Nephron (organoid): ENCODE measurements around the gene LIPA.
A peak's percentile ranks its signal among the peaks of the same experiment; 100 is the strongest.

Experiments
- H3K27ac Mint-ChIP-seq, 3 experiments: 2 replicates each; pipeline ENCODE4 v1.8.0; 2020; ENCODE audit warnings: mixed read lengths in 3 of 3, mild to moderate bottlenecking in 2 of 3, moderate library complexity in 1 of 3
- H3K27me3 Mint-ChIP-seq: 2 replicates; pipeline ENCODE4 v1.8.0; 2021; ENCODE audit warnings: low read depth, mild to moderate bottlenecking, moderate library complexity, mixed read lengths
- H3K36me3 Mint-ChIP-seq: 2 replicates; pipeline ENCODE4 v1.8.0; 2020; ENCODE audit warnings: low read depth, mixed read lengths
- H3K4me1 Mint-ChIP-seq: 2 replicates; pipeline ENCODE4 v1.8.0; 2020; ENCODE audit warnings: mixed read lengths
- H3K4me3 Mint-ChIP-seq, 3 experiments: 2 replicates each; pipeline ENCODE4 v1.8.0; 2020; ENCODE audit warnings: mild to moderate bottlenecking in 3 of 3, mixed read lengths in 3 of 3, moderate library complexity in 2 of 3
- H3K9me3 Mint-ChIP-seq: 2 replicates; pipeline ENCODE4 v1.8.0; 2020; ENCODE audit warnings: mixed read lengths
- TF ChIP-seq, protein P1 (sequence below), 3 experiments: fragments of 200-600 bp; sonication (generic); IDR thresholded peaks; one replicate each; pipeline ENCODE4 v1.5.0; 2021; ENCODE audit warnings: antibody characterized with exemption in 3 of 3; ENCODE audit not compliant: unreplicated experiment in 3 of 3

Gene LIPA

GRCh38 chr10:89207801-89208551, 43.6 kb downstream of the LIPA start:
- no peak overlapping the region for H3K27ac Mint-ChIP-seq
- TF ChIP-seq, protein P1, sequence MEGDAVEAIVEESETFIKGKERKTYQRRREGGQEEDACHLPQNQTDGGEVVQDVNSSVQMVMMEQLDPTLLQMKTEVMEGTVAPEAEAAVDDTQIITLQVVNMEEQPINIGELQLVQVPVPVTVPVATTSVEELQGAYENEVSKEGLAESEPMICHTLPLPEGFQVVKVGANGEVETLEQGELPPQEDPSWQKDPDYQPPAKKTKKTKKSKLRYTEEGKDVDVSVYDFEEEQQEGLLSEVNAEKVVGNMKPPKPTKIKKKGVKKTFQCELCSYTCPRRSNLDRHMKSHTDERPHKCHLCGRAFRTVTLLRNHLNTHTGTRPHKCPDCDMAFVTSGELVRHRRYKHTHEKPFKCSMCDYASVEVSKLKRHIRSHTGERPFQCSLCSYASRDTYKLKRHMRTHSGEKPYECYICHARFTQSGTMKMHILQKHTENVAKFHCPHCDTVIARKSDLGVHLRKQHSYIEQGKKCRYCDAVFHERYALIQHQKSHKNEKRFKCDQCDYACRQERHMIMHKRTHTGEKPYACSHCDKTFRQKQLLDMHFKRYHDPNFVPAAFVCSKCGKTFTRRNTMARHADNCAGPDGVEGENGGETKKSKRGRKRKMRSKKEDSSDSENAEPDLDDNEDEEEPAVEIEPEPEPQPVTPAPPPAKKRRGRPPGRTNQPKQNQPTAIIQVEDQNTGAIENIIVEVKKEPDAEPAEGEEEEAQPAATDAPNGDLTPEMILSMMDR (IDR thresholded peaks at IDR 0.05; ENCODE audit: unreplicated experiment in 3 of 3): no peak
- H3K4me1 Mint-ChIP-seq: peaks cover 16% of the 10 kb centered on the region
- H3K27me3 Mint-ChIP-seq: no peaks in the 10 kb centered on the region
- no peaks in the 10 kb centered on the region for H3K9me3 Mint-ChIP-seq
- H3K36me3 Mint-ChIP-seq: no peaks in the 10 kb centered on the region
- peak overlapping the region; percentile 79 to 84 (median 82) for H3K4me3 Mint-ChIP-seq

GRCh38 chr10:89207181-89207800, 44.3 kb downstream of the LIPA start, which contains the start of gene CH25H:
Gene CH25H, minus strand, starts transcription at chr10:89207317. Its CDS starts 25 bp downstream, at chr10:89207292.
- H3K36me3 Mint-ChIP-seq: no peaks in the 10 kb centered on the region
- no peaks in the 10 kb centered on the region for H3K27me3 Mint-ChIP-seq
- H3K9me3 Mint-ChIP-seq: no peaks in the 10 kb centered on the region
- H3K27ac Mint-ChIP-seq: no peak within 1 kb of the TSS
- peak within 1 kb of the TSS; percentile 79 to 84 (median 82) for H3K4me3 Mint-ChIP-seq
- peaks cover 16% of the 10 kb centered on the region for H3K4me1 Mint-ChIP-seq
- TF ChIP-seq, protein P1 (IDR thresholded peaks at IDR 0.05; ENCODE audit: unreplicated experiment in 3 of 3): no peak

- Mint-ChIP-seq H3K9me3 (no peaks in the 10 kb centered on the region), H3K4me3 (peak overlapping the region; percentile 79 to 84 (median 82)), H3K4me1 (peaks cover 16% of the 10 kb centered on the region), H3K27ac (no peak overlapping the region), H3K36me3 (no peaks in the 10 kb centered on the region), H3K27me3 (no peaks in the 10 kb centered on the region)
- TF ChIP-seq, protein P1 (IDR thresholded peaks at IDR 0.05; ENCODE audit: unreplicated experiment in 3 of 3): no peak
Observed at GRCh38 chr10:89206402-89207180, 45.0 kb downstream of the LIPA start.

DNA sequence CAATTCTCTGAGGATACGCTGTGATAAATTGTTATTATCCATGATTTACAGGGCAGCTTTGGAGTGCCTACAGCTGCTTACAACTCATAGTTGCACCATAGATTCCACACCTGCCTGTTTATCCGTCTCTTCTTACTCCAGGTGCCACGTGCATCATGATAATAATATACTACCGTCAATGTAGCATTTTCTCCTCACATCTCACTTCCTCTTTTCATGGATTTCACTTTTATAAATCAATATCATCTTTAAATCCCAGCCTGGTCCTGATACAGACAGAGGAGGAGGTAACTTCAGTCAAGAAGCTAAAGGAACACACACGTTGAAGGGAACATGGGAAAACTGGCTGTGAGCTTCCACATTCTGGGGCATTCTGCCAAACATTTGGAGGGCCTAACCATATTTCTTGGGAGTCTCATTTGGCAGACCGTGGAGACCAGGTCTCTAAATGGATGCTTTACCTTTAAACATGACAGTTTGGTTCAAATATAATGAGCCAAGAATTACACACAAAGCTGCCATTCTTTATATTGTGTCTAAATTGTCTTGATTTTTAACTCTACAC, 46.9 kb downstream of the LIPA start:
- no peaks in the 10 kb centered on the region for H3K9me3 Mint-ChIP-seq
- no peak overlapping the region for H3K4me3 Mint-ChIP-seq
- no peaks in the 10 kb centered on the region for H3K27me3 Mint-ChIP-seq
- TF ChIP-seq, protein P1 (IDR thresholded peaks at IDR 0.05; ENCODE audit: unreplicated experiment in 3 of 3): no peak
- H3K27ac Mint-ChIP-seq: no peak overlapping the region
- peaks cover 16% of the 10 kb centered on the region for H3K4me1 Mint-ChIP-seq
- no peaks in the 10 kb centered on the region for H3K36me3 Mint-ChIP-seq

DNA sequence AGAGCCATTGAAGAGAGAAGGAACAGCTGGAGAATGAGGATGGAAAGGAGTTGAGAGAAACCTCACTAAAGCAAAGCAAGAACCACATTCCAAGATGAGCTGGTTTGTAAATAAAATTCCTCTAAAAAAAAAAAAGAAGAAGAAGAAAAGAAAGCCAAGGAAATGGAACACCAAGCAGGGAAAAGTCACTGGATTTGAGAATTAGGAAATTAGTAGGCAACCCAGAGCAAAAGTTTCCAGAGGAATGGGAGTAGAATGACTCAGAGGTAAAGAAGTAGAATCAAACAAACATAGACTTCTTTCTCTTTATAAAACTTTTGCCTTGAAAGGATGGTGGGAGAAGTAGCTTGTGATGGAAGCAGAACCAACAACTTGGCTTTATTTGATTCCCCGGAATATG, 48.3 kb downstream of the LIPA start:
- Mint-ChIP-seq H3K36me3 (no peaks in the 10 kb centered on the region), H3K4me1 (peaks cover 16% of the 10 kb centered on the region), H3K4me3 (no peak overlapping the region), H3K27me3 (no peaks in the 10 kb centered on the region), H3K27ac (no peak overlapping the region), H3K9me3 (no peaks in the 10 kb centered on the region)
- TF ChIP-seq, protein P1 (IDR thresholded peaks at IDR 0.05; ENCODE audit: unreplicated experiment in 3 of 3): no peak
